Measurements from ENCODE around the gene OPN1MW3. TPM values are rescaled to one million over a fixed set of nuclear protein-coding genes. Genes with fewer than 3 reads are reported as not detected.

The OPN1MW3 gene
- total RNA-seq, 4 donors from 2014 or later, result not detected

DNA sequence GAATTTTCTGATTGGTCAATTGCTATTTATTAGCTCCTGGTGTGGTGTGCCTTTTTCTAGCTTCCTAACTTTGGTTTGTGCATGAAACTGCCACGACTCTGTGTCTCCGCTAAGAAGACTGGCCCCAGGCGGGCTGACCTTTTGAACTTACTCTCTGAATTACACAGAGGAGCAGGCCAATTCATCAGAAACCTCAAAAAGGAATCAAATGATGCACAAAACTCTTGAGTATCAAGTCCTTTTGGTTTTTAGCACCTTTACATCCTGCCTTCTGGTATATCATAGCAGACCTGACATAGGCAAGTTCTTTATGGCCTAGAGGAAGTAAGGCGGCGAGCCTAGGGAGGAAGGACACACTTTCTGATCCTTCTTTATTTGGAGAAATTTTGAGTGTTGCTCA is 55.8 kb downstream of the OPN1MW3 start:
- in situ Hi-C loops (cut with MboI; ENCODE audit: low sequenced_read_pairs in 4 of 4), result no loop called here

DNA sequence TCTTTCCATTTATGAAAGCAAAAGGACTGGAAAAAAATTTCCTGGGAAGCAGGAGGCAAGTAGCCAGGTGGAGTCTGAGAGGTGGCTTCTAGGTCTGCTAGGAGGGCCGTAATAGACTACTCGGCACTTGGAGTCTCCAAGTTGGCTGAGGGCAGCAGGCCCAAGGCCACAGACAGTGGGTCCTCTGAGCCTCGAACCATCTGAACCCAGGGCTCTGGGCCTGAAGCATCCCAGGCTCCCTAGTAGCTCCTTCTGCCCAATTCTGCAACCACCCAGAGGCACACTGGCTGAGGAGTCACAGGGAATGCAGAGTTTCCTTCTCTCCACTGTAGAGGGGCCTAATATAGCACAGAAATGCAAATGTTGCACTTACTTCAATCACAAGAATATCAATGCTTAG is 58.0 kb downstream of the OPN1MW3 start:
- in situ Hi-C loops (cut with MboI; ENCODE audit: low sequenced_read_pairs in 4 of 4) (no loop called here), intact Hi-C loops (cut with DNase I; ENCODE audit: low total_unique reads) (no loop called here)
- Histone ChIP-seq H3K27me3 (peaks cover 0 to 4% (median 0%) of the 10 kb centered on the region in 3 donors), H3K4me1 (no peaks in the 10 kb centered on the region), H3K36me3 (no peaks in the 10 kb centered on the region), H3K27ac (no peak overlapping the region), H3K4me3 (no peak overlapping the region), H3K9me3 (no peaks in the 10 kb centered on the region)
- ATAC-seq (no peak), DNase-seq (no peak)
- TF ChIP-seq, protein P1, sequence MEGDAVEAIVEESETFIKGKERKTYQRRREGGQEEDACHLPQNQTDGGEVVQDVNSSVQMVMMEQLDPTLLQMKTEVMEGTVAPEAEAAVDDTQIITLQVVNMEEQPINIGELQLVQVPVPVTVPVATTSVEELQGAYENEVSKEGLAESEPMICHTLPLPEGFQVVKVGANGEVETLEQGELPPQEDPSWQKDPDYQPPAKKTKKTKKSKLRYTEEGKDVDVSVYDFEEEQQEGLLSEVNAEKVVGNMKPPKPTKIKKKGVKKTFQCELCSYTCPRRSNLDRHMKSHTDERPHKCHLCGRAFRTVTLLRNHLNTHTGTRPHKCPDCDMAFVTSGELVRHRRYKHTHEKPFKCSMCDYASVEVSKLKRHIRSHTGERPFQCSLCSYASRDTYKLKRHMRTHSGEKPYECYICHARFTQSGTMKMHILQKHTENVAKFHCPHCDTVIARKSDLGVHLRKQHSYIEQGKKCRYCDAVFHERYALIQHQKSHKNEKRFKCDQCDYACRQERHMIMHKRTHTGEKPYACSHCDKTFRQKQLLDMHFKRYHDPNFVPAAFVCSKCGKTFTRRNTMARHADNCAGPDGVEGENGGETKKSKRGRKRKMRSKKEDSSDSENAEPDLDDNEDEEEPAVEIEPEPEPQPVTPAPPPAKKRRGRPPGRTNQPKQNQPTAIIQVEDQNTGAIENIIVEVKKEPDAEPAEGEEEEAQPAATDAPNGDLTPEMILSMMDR (IDR thresholded peaks at IDR 0.05 in 4 of 5, conservative IDR thresholded peaks at IDR 0.05 in 1 of 5), result no peak
- TF ChIP-seq POLR2A (IDR thresholded peaks at IDR 0.05), result no peak

More for the DNA sequence above, 55.8 kb downstream of the OPN1MW3 start:
- no peak overlapping the region for H3K27ac ChIP-seq
- H3K27me3 ChIP-seq, result no peaks in the 10 kb centered on the region
- intact Hi-C loops (cut with DNase I; ENCODE audit: low total_unique reads), result no loop called here
- no peaks in the 10 kb centered on the region for H3K36me3 ChIP-seq
- ATAC-seq (no peak), DNase-seq (no peak)
- no peaks in the 10 kb centered on the region for H3K4me1 ChIP-seq
- no peaks in the 10 kb centered on the region for H3K9me3 ChIP-seq
- no peak overlapping the region for H3K4me3 ChIP-seq
- TF ChIP-seq, protein P1 (IDR thresholded peaks at IDR 0.05 in 4 of 5, conservative IDR thresholded peaks at IDR 0.05 in 1 of 5), result no peak
- TF ChIP-seq POLR2A (IDR thresholded peaks at IDR 0.05), result no peak

DNA sequence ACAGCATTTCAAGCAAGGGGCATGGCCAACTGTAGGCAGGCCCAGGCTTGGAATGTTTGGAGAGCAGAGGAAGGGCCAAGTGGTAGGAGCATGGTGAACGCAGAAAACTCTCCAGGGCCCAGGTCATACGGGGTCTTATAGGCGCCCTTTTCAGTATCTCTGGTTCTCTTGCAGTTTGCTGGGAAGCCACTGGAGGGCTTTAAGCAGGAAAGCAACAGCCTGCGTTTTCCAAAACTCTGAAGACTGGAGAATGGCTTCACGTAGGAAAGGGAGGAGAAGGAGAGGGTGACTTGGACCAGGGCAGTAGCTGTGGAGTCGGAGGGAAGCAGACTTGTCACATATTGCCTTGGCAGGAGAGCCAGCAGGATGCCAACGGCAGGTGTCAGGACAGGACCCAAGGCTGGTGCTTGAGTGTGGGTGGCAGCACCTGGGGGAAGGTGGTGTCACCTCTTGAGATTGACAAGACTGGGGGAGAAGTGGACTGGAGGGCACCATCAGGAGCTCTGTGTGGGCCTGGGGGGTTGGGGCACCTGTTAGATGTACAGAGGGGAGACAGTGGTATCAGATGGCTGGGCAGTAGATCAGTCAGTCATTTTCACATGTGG is 60.1 kb downstream of the OPN1MW3 start:
- H3K4me3 ChIP-seq, result no peak overlapping the region
- no peaks in the 10 kb centered on the region for H3K4me1 ChIP-seq
- H3K9me3 ChIP-seq, result no peaks in the 10 kb centered on the region
- ATAC-seq (peak in 1 of 2 donors; percentile 45), DNase-seq (no peak)
- no peak overlapping the region for H3K27ac ChIP-seq
- H3K27me3 ChIP-seq, result peaks cover 0 to 4% (median 0%) of the 10 kb centered on the region in 3 donors
- in situ Hi-C loops (cut with MboI; ENCODE audit: low sequenced_read_pairs in 4 of 4) (no loop called here), intact Hi-C loops (cut with DNase I; ENCODE audit: low total_unique reads) (no loop called here)
- H3K36me3 ChIP-seq, result no peaks in the 10 kb centered on the region
- TF ChIP-seq POLR2A (IDR thresholded peaks at IDR 0.05), result no peak
- TF ChIP-seq, protein P1 (IDR thresholded peaks at IDR 0.05 in 4 of 5, conservative IDR thresholded peaks at IDR 0.05 in 1 of 5), result peak in 3 of 5 experiments; percentile 38 to 41 (median 39)

DNA sequence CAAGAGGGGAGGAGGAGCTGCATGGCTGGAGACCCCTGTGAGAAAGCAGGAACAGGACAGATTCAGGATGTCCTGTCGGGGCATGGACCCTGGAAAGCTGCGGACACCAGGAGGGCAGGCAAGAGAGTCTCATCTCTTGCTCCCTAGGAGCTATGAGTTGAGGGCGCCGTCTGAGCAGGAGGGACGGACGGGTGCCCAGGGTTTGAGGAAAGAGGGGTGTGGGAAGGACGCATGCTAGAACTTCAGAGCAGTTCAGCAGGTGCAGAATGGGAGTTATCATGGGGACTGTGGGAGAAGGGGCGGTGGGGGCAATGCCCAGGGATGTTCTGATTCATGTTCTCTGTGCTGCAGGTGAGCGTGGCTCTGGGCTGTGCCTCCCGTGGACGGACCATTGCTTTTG is 63.0 kb downstream of the OPN1MW3 start:
- Histone ChIP-seq H3K4me3 (no peak overlapping the region), H3K27ac (no peak overlapping the region), H3K9me3 (no peaks in the 10 kb centered on the region), H3K4me1 (no peaks in the 10 kb centered on the region), H3K27me3 (peaks cover 0 to 4% (median 0%) of the 10 kb centered on the region in 3 donors), H3K36me3 (no peaks in the 10 kb centered on the region)
- no peak for TF ChIP-seq POLR2A (IDR thresholded peaks at IDR 0.05)
- TF ChIP-seq, protein P1 (IDR thresholded peaks at IDR 0.05 in 4 of 5, conservative IDR thresholded peaks at IDR 0.05 in 1 of 5), result no peak
- no peak for ATAC-seq
- no peak for DNase-seq
- intact Hi-C loops (cut with DNase I; ENCODE audit: low total_unique reads) (no loop called here), in situ Hi-C loops (cut with MboI; ENCODE audit: low sequenced_read_pairs in 4 of 4) (no loop called here)

Other genes starting within 250 kb of the OPN1MW3 start
- 100 to 1,000 TPM in 3 of 4 donors, 10 to 100 TPM in 1; 73.9 to 157 (median 115) TPM for gene IRAK1, start 237.7 kb upstream of the OPN1MW3 start, total RNA-seq
- gene MECP2, start 159.9 kb upstream of the OPN1MW3 start, total RNA-seq, result 10 to 100 TPM; 39.0 to 63.2 (median 45.2) TPM
- not detected for gene OPN1LW, start 113.3 kb upstream of the OPN1MW3 start, total RNA-seq
- not detected for gene OPN1MW, start 75.0 kb upstream of the OPN1MW3 start, total RNA-seq
- not detected for gene OPN1MW2, start 37.8 kb upstream of the OPN1MW3 start, total RNA-seq
- not detected for gene TEX28, start 37.5 kb downstream of the OPN1MW3 start, total RNA-seq
- gene TKTL1, start 38.2 kb downstream of the OPN1MW3 start, total RNA-seq, result under 1 TPM in 3 of 4 donors, not detected in 1; 0.09 to 0.36 (median 0.10) TPM
- gene FLNA, start 117.1 kb downstream of the OPN1MW3 start, total RNA-seq, result 100 to 1,000 TPM in 1 of 4 donors, 10 to 100 TPM in 3; 23.9 to 128 (median 88.9) TPM
- 10 to 100 TPM; 36.2 to 61.5 (median 53.2) TPM for gene EMD, start 121.7 kb downstream of the OPN1MW3 start, total RNA-seq
- gene RPL10, start 140.8 kb downstream of the OPN1MW3 start, total RNA-seq, result 1,000 to 10,000 TPM; 3,899 to 6,066 (median 5,720) TPM
- 100 to 1,000 TPM in 3 of 4 donors, 10 to 100 TPM in 1; 88.4 to 148 (median 116) TPM for gene DNASE1L1, start 151.7 kb downstream of the OPN1MW3 start, total RNA-seq
- gene TAFAZZIN, start 154.0 kb downstream of the OPN1MW3 start, total RNA-seq, result 10 to 100 TPM; 17.6 to 28.3 (median 20.1) TPM
- gene ATP6AP1, start 171.1 kb downstream of the OPN1MW3 start, total RNA-seq, result 10 to 100 TPM; 16.7 to 37.8 (median 26.2) TPM
- gene GDI1, start 179.6 kb downstream of the OPN1MW3 start, total RNA-seq, result 10 to 100 TPM; 19.8 to 54.5 (median 39.0) TPM
- 10 to 100 TPM; 30.9 to 55.4 (median 45.3) TPM for gene FAM50A, start 186.6 kb downstream of the OPN1MW3 start, total RNA-seq
- 10 to 100 TPM in 1 of 4 donors, 1 to 10 TPM in 3; 1.2 to 10.7 (median 2.8) TPM for gene PLXNA3, start 200.7 kb downstream of the OPN1MW3 start, total RNA-seq
- 10 to 100 TPM; 26.0 to 72.5 (median 29.3) TPM for gene LAGE3, start 221.7 kb downstream of the OPN1MW3 start, total RNA-seq
- gene UBL4A, start 229.0 kb downstream of the OPN1MW3 start, total RNA-seq, result 100 to 1,000 TPM in 1 of 4 donors, 10 to 100 TPM in 3; 54.6 to 116 (median 79.8) TPM
- 10 to 100 TPM; 11.8 to 33.3 (median 21.0) TPM for gene SLC10A3, start 233.0 kb downstream of the OPN1MW3 start, total RNA-seq